Urinary bladder (tissue), 4 donors: ENCODE measurements around the gene NR1H2. TPM values are rescaled to one million over a fixed set of nuclear protein-coding genes. Genes with fewer than 3 reads are reported as not detected.

Experiments used
- DNase-seq: peaks from one replicate; pipeline ENCODE4 v3.0.0-alpha.2; 2015; ENCODE audit errors: extremely low spot score
- H3K27ac ChIP-seq: one replicate; pipeline ENCODE4 v1.5.1; 2013; ENCODE audit warnings: low read depth, mild to moderate bottlenecking, moderate library complexity
- H3K36me3 ChIP-seq: one replicate; pipeline ENCODE4 v1.6.1; 2013; ENCODE audit warnings: mild to moderate bottlenecking, moderate library complexity; ENCODE audit not compliant: insufficient read depth
- H3K4me1 ChIP-seq: one replicate; pipeline ENCODE4 v1.6.1; 2013; ENCODE audit warnings: mild to moderate bottlenecking, moderate library complexity; ENCODE audit not compliant: insufficient read depth
- H3K4me3 ChIP-seq: one replicate; pipeline ENCODE4 v1.5.1; 2013; ENCODE audit warnings: low read depth, low read length
- WGBS: extraction: QIAGEN DNeasy Blood & Tissue Kit; methylation state at CpG from one replicate; pipeline ENCODE4 v1.1.7; 2013; 5-methylcytosine and 5-hydroxymethylcytosine counted together
- polyA plus RNA-seq: library from polyadenylated mRNA; stranded (reverse); fragments of 200-250 nt; gene quantifications from one replicate; pipeline ENCODE4 v1.2.3, GENCODE V29; 2013
- total RNA-seq: library from RNA; depleted of rRNA; stranded (reverse); fragments of >200 nt; gene quantifications from one replicate; pipeline ENCODE4 v1.2.3, GENCODE V29; 2014
- donor health status: healthy with polysubstance abuse.
- donor health status: healthy.

NR1H2 gene
- total and polyA plus RNA-seq, 2 donors = 33.4 to 136 TPM

DNA sequence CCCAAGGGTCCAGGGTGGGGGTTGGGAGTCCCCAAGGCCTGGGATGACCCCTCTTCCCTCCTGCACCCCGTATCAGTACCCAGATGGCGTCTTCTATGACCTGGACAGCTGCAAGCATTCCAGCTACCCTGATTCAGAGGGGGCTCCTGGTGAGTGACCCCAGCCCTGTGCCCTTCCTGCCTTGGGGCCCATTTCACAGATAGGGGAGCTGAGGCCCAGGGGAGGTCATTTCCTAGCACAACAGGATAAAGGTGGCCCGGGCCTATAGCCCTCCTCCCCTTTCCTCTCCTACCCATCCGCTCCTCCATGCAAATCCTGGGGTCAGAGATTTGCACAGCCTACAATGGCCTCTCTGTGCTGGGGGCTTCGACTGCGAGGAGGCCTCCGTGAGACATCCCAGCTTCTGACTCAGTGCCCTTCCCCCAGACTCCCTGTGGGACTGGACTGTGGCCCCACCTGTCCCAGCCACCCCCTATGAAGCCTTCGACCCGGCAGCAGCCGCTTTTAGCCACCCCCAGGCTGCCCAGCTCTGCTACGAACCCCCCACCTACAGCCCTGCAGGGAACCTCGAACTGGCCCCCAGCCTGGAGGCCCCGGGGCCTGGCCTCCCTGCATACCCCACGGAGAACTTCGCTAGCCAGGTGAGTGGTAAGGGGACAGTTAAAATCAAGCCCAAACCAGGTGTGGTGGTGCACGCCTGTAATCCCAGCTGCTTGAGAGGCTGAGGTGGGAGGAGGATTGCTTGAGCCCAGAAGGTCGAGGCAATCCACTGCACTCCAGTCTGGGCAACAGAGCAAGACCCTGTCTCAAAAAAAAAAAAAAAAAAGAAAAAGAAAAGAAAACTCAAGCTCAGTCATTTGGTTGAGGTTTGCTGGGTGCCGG is 46.4 kb downstream of the NR1H2 start:
- 82% methylated on average over 18 of the region's 18 CpGs for WGBS
- H3K4me1 ChIP-seq = no peaks in the 10 kb centered on the region
- H3K36me3 ChIP-seq = no peaks in the 10 kb centered on the region
- H3K4me3 ChIP-seq = no peak overlapping the region
- DNase-seq = no peak
- H3K27ac ChIP-seq = no peak overlapping the region

DNA sequence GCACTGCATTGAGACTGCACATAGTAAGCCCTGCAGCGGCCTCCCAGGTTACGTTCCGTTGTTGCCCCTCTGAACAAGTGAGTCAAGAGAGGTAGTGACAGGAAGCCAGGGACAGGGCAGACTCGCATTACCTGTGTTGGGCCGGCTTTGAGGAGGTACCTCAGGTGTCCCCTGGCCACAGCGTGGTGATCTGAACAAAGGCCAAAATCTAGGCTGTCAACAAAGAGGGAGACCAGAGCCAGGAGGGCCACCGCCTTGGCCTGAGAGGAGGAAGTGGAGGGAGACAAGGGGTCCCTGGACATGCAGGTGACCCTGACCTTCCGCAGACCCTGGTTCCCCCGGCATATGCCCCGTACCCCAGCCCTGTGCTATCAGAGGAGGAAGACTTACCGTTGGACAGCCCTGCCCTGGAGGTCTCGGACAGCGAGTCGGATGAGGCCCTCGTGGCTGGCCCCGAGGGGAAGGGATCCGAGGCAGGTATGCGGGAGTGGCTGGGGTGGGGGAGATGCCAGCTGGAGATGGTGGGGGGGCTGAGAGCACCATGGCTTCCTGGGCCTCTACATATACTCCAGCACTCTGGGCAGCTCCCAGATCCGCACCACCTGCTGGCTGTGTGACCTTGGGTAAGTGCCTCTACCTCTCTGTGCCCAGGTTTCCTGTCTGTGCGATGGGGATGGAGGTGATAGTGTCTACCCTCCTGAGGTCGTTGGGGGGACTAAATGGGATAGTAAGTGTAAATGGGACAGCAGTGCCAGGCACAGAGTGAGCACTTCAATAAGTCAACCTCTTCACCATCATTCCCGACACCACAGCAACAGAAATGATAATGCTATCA is 47.2 kb downstream of the NR1H2 start:
- H3K4me3 ChIP-seq = no peak overlapping the region
- WGBS = 84% methylated on average over 22 of the region's 22 CpGs
- H3K36me3 ChIP-seq = no peaks in the 10 kb centered on the region
- no peak for DNase-seq
- no peaks in the 10 kb centered on the region for H3K4me1 ChIP-seq
- no peak overlapping the region for H3K27ac ChIP-seq

DNA sequence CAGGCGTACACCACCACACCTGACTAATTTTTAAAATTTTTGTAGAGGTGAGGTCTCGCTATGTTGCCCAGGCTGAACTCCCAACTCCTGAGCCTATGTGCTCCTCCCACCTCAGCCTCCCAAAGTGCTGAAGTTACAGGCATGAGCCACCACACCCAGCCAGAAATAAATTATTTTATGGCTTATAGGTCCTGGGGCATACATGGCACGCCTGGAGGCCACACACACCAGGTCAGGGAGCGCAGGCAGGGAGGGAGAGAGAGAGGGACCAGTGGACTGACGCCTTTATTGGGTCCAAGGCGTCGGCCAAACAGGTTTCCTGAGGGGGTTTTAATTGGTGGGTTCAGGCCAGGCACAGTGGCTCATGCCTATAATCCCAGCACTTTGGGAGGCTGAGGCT is 49.3 kb downstream of the NR1H2 start:
- H3K27ac ChIP-seq = no peak overlapping the region
- H3K36me3 ChIP-seq = no peaks in the 10 kb centered on the region
- DNase-seq = no peak
- no peaks in the 10 kb centered on the region for H3K4me1 ChIP-seq
- no peak overlapping the region for H3K4me3 ChIP-seq
- WGBS = 59% methylated on average over 7 of the region's 7 CpGs

DNA sequence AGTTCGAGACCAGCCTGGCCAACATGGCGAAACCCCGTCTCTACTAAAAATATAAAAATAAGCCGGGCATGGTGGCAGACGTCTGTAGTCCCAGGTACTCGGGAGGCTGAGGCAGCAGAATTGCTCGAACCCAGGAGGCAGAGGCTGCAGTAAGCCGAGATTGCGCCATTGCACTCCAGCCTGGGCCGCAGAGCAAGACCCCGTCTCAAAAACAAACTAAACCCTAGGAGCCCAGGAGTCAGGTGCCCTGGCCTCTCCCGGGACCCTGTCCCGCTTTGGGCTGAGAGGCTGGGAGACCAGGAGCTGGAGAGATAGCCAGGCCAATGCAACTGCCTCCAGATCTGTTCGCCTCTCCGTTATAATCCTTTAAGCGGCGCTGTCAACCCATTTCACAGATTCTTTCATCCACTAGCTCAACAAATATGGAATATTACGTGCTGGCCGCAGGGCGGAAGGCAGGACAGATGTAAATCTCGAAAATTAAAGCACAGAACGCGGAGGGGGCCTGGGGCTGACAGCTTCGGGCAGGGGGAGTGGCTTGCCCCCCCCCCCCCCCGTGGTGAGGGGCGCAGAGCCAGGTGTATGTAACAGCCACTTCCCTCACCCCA is 51.2 kb downstream of the NR1H2 start:
- no peak for DNase-seq
- WGBS = 79% methylated on average over 26 of the region's 26 CpGs
- Histone ChIP-seq H3K27ac (no peak overlapping the region), H3K4me3 (no peak overlapping the region), H3K36me3 (no peaks in the 10 kb centered on the region), H3K4me1 (no peaks in the 10 kb centered on the region)

DNA sequence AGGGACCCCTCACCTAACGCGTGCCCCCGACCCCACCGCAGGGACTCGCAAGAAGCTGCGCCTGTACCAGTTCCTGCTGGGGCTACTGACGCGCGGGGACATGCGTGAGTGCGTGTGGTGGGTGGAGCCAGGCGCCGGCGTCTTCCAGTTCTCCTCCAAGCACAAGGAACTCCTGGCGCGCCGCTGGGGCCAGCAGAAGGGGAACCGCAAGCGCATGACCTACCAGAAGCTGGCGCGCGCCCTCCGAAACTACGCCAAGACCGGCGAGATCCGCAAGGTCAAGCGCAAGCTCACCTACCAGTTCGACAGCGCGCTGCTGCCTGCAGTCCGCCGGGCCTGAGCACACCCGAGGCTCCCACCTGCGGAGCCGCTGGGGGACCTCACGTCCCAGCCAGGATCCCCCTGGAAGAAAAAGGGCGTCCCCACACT is 51.8 kb downstream of the NR1H2 start:
- Histone ChIP-seq H3K4me3 (peak overlapping the region; percentile 6), H3K27ac (no peak overlapping the region), H3K4me1 (no peaks in the 10 kb centered on the region), H3K36me3 (no peaks in the 10 kb centered on the region)
- WGBS = 4% methylated on average over 38 of the region's 38 CpGs
- DNase-seq = peak; percentile 61

DNA sequence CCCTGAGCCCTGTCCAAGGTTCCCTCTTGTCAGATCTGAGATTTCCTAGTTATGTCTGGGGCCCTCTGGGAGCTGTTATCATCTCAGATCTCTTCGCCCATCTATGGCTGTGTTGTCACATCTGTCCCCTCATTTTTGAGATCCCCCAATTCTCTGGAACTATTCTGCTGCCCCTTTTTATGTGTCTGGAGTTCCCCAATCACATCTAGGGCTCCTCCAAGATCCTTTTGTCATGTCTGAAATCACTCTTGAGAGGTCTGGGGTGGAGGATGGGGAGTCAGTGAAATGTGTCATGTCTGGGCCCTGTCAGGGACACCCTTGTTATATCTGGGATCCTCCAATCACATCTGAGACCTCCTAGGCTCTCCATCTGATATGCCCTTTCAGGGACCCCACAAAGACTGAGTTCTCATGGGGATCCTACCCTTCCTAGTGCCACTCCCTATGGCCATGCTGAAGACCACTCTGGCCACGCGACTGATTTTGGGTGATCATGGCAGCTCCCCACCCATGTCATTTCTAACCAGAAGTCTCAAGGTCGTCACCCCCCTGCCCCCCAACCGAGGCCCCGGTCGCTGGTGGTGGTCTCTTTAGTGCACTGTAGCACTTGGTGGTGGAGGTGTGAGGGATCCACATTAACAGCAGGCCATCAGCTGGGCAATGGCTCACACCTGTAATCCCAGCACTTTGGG is 52.7 kb downstream of the NR1H2 start:
- Histone ChIP-seq H3K36me3 (no peaks in the 10 kb centered on the region), H3K4me1 (no peaks in the 10 kb centered on the region), H3K27ac (no peak overlapping the region), H3K4me3 (no peak overlapping the region)
- no peak for DNase-seq
- 83% methylated on average over 7 of the region's 7 CpGs for WGBS

DNA sequence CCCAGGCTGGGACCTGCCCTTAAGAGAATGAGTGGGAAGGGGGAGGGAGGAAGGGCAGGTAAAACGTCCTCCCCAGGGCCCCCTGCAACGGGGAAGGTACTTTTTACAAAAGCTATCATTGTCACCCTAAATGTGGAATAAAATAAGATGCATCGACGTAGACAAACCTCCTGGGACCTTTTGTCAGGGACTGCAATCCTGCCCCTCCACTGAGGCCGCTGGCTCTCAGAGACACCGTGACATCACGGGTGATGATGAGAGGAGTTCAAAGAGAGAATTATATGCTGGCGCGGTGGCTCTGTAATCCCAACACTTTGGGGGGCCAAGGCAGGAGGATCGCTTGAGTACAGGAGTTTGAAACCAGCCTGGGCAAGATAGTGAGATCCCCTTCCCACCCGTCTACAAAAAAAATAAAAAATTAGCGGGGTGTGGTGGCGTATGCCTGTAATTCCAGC is 54.7 kb downstream of the NR1H2 start:
- Histone ChIP-seq H3K4me1 (no peaks in the 10 kb centered on the region), H3K27ac (no peak overlapping the region), H3K4me3 (no peak overlapping the region), H3K36me3 (no peaks in the 10 kb centered on the region)
- no peak for DNase-seq
- 28% methylated on average over 13 of the region's 13 CpGs for WGBS

DNA sequence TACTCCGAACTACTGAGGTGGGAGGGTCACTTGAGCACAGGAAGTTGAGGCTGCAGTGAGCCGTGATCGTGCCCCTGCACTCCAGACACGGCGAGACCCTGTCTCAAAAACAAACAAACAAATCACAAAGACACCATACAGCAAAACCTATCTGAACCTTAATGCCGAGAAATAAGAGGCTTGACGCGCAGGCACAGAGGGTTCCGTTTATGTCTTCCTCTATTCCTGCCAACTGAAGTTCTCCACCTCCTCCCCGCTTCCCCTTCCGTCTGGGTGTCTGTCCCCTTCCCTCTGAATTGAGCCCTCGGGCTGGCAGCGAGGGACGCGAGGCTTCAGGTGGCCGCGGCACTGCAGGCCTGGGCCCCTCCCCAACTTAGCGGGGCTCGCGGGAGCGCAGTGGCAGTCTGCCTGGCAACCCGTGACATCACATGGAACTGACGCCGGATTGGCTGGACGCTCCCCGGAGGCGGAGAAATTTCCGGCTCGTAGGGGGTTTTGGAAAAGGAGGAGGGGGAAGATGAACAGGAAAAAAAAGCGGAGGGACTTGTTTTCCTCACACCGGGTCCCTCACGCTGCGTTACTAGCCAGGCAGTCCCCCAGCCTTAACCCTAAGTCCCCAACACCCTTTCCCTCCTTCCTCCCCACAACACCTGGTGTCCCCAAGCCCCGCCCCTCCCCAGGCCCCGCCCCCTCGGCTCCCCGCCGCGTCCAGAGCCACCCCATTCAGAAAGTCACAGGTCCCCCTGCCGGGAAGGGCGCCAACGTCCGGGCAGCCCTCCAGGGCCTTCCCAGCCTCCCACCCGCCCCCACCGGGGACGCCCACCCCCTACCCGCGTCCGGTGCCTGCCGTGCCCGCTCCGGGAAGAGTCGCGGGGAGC is 55.3 kb downstream of the NR1H2 start:
- H3K27ac ChIP-seq = no peak overlapping the region
- H3K36me3 ChIP-seq = no peaks in the 10 kb centered on the region
- no peaks in the 10 kb centered on the region for H3K4me1 ChIP-seq
- DNase-seq = peak; percentile 74
- peak overlapping the region; percentile 52 for H3K4me3 ChIP-seq
- under 1% methylated on average over 54 of the region's 54 CpGs for whole genome bisulfite sequencing

DNA sequence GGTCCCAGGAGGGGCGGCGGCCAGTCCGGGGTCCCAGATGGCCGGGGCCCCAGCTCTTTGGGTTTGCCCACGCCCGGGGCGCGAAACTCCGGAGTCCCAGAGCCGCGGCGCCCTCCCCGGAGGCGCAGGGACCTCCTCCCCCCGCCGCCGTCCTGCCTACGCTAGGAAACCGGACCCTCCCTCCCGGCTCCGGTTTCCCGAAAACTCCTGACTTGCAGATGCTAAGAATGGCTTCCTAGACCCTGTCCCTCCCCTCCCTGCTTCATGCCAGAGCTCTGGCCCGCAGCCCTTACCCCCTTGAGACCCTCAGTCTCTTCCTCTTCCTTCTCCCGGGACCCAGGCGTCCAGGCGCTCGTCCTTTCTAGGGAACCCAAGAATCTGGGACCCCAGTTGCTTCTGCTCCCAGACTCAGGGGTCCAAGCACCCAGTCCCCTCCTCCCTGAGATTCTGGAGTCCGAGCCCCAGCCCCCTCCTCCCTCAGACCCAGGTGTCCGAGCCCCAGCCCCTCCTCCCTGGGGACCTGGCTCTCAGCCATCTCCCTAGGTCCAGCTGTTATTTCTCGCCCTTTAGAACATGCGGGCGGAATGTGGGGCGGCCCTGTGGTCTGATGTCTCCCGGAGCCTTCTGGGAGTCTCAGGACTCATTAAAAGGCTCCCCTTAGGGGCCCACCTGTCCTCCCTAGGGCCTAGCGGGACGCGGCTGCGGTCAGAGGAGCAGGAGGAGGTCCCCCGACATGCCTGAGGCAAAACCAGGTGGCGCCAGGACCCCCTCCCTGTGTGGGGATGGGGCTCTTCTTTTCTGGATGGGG is 56.2 kb downstream of the NR1H2 start, which contains the start of gene MYBPC2:
Gene MYBPC2, plus strand, starts transcription at position 672 of the 808 bp plus-strand sequence. Its CDS starts 62 bp downstream, at position 734.
- WGBS = 1% methylated on average over 40 of the region's 40 CpGs
- Histone ChIP-seq H3K36me3 (no peaks in the 10 kb centered on the region), H3K4me1 (no peaks in the 10 kb centered on the region), H3K4me3 (peak within 1 kb of the TSS; percentile 52), H3K27ac (no peak within 1 kb of the TSS)
- no peak for DNase-seq
